ENCODE data around the gene ADCY4. TPM values are rescaled to one million over a fixed set of nuclear protein-coding genes. Genes with fewer than 3 reads are reported as not detected.
A peak's percentile ranks its signal among the peaks of the same experiment; 100 is the strongest.

The ADCY4 gene
- total and polyA plus RNA-seq, 2 donors (not counting 1 experiment from before 2014, with no cell fraction given), result 2.3 to 7.8 TPM

DNA sequence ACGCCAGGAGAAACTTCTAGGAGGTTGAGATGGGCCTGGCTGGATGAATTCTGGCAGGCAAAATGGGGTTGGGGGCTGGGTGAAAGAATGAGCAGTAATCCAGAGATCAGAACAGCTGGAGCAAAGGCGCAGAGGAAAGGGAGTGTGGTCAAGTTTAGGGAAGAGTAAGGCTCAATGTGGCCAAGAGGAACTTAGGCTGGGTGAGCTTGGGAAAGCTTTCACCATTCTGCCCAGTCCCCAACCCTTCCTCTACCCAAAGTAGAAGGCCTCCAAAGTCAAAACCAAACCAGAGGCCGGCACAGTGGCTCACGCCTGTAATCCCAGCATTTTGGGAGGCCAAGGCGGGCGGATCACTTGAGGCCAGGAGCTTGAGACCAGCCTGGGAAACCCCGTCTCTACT lies 53.2 kb downstream of the ADCY4 start:
- ATAC-seq (ENCODE audit: low read depth) (no peak), DNase-seq (no peak)
- WGBS (ENCODE audit: insufficient coverage), result 98% methylated on average over 3 of the region's 7 CpGs
- H3K27me3 ChIP-seq (replicated peaks in 1 of 4; ENCODE audit: control extremely low read depth in 1 of 4, control insufficient read depth in 3 of 4, insufficient read depth in 4 of 4, low read length in 3 of 4), result no peaks in the 10 kb centered on the region
- H3K4me3 Mint-ChIP-seq, result no peak overlapping the region
- H3K4me3 ChIP-seq (ENCODE audit: control extremely low read depth in 1 of 5, extremely low read depth in 1 of 5, insufficient read depth in 1 of 5, low read depth in 2 of 5, low read length in 4 of 5), result no peak overlapping the region
- ChIA-PET POLR2A (interaction anchor here (0.6 to 1.5 kb wide), 3 partner anchors 11 to 43 kb away, joined by 3 to 7 read pairs (median 3); partner anchors contain the start of gene RABGGTA), CTCF (interaction anchor here (1.0 to 7.1 kb wide), 5 partner anchors 10 to 39 kb away, joined by 4 to 93 read pairs (median 21); partner anchors contain the start of genes CIDEB, DHRS1, NOP9 and RABGGTA)
- intact Hi-C loops (cut with micrococcal nuclease), result no loop called here
- H3K27me3 Mint-ChIP-seq, result no peaks in the 10 kb centered on the region
- no peak overlapping the region for H3K27ac ChIP-seq (ENCODE audit: low read length in 2 of 2)
- peaks cover 38 to 58% of the 10 kb centered on the region in 2 donors for H3K4me1 ChIP-seq (ENCODE audit: control insufficient read depth in 2 of 2, insufficient read depth in 2 of 2, low read length in 2 of 2)
- peaks cover 39% of the 10 kb centered on the region for H3K79me2 ChIP-seq (ENCODE audit: control insufficient read depth, insufficient read depth, low read length)
- H3K9ac ChIP-seq (ENCODE audit: low read length), result no peak overlapping the region
- peaks cover 55% of the 10 kb centered on the region for H3K4me1 Mint-ChIP-seq
- H3K36me3 ChIP-seq (replicated peaks in 1 of 2; ENCODE audit: control extremely low read depth in 1 of 2, control insufficient read depth in 1 of 2, extremely low read depth in 1 of 2, insufficient read depth in 2 of 2, low read length in 1 of 2), result no peaks in the 10 kb centered on the region
- TF ChIP-seq, protein P1, sequence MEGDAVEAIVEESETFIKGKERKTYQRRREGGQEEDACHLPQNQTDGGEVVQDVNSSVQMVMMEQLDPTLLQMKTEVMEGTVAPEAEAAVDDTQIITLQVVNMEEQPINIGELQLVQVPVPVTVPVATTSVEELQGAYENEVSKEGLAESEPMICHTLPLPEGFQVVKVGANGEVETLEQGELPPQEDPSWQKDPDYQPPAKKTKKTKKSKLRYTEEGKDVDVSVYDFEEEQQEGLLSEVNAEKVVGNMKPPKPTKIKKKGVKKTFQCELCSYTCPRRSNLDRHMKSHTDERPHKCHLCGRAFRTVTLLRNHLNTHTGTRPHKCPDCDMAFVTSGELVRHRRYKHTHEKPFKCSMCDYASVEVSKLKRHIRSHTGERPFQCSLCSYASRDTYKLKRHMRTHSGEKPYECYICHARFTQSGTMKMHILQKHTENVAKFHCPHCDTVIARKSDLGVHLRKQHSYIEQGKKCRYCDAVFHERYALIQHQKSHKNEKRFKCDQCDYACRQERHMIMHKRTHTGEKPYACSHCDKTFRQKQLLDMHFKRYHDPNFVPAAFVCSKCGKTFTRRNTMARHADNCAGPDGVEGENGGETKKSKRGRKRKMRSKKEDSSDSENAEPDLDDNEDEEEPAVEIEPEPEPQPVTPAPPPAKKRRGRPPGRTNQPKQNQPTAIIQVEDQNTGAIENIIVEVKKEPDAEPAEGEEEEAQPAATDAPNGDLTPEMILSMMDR (IDR thresholded peaks at IDR 0.05), result no peak
- TF ChIP-seq EZH2 (IDR thresholded peaks at IDR 0.05; ENCODE audit: borderline replicate concordance, insufficient read depth, low read depth, low read length, poor library complexity, severe bottlenecking), result no peak
- no peaks in the 10 kb centered on the region for H4K20me1 ChIP-seq (ENCODE audit: control insufficient read depth, insufficient read depth, low read length, poor library complexity, severe bottlenecking)
- H3K9me3 Mint-ChIP-seq (ENCODE audit: insufficient read depth), result no peaks in the 10 kb centered on the region
- no peak overlapping the region for H3K4me2 ChIP-seq (replicated peaks; ENCODE audit: low read depth, low read length, poor library complexity, severe bottlenecking)
- H3K27ac Mint-ChIP-seq, result peak overlapping the region; percentile 62
- no peak overlapping the region for H2AFZ ChIP-seq (ENCODE audit: insufficient read depth, low read depth, low read length, poor library complexity, severe bottlenecking)
- peaks cover 0 to 10% (median 0%) of the 10 kb centered on the region in 3 donors for H3K9me3 ChIP-seq (ENCODE audit: control extremely low read depth in 1 of 3, control insufficient read depth in 2 of 3, insufficient read depth in 1 of 3, low read length in 2 of 3)

DNA sequence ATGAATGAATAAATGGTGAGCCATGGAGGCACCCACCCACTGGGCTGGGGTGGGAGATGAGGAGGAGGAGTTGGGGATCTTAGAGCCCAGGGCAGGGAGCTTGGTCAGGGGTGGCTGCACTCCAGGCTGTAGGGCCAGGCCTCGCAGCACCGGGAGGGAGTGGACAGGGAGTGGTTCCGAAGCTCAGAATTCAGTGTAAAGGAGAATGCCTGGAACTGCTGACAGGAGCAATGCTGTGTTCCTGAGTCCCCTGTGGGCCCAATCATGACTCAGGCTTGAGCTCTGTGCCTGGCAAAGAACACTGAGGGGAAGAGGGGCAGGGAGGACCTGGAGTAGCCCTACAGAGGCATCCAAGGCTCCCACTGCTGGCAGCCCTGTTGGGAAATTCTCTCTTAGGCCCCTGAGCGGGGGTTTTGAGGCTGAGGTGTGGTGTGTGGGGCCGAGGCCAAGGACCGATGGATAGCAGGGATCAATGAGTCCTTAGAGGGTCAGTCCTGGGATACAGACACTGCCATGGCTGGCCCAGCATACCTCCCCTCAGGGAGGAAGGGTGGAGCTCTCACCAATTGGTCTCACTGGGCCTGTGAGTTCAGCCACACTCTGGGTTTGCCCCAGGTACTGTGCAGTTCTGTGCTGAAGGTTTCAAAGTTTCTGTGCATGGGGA lies 53.9 kb downstream of the ADCY4 start:
- ChIA-PET POLR2A (interaction anchor here (0.8 to 2.0 kb wide), 2 partner anchors 10 to 42 kb away, joined by 3 to 8 read pairs; partner anchors contain the start of gene RABGGTA), CTCF (interaction anchor here (1.1 to 7.1 kb wide), 10 partner anchors 9 to 150 kb away, joined by 3 to 93 read pairs (median 8); partner anchors contain the start of genes CIDEB, DHRS1, IPO4 and MDP1)
- H3K9me3 ChIP-seq (ENCODE audit: control extremely low read depth in 1 of 3, control insufficient read depth in 2 of 3, insufficient read depth in 1 of 3, low read length in 2 of 3), result peaks cover 0 to 10% (median 0%) of the 10 kb centered on the region in 3 donors
- Mint-ChIP-seq H3K27me3 (no peaks in the 10 kb centered on the region), H3K4me1 (peaks cover 58% of the 10 kb centered on the region), H3K9me3 (ENCODE audit: insufficient read depth) (no peaks in the 10 kb centered on the region), H3K27ac (peak overlapping the region; percentile 93), H3K4me3 (no peak overlapping the region)
- no peak for DNase-seq
- H3K9ac ChIP-seq (ENCODE audit: low read length), result no peak overlapping the region
- no peaks in the 10 kb centered on the region for H4K20me1 ChIP-seq (ENCODE audit: control insufficient read depth, insufficient read depth, low read length, poor library complexity, severe bottlenecking)
- peaks cover 40% of the 10 kb centered on the region for H3K79me2 ChIP-seq (ENCODE audit: control insufficient read depth, insufficient read depth, low read length)
- H3K27ac ChIP-seq (ENCODE audit: low read length in 2 of 2), result no peak overlapping the region
- intact Hi-C loops (cut with micrococcal nuclease), result no loop called here
- H3K4me2 ChIP-seq (replicated peaks; ENCODE audit: low read depth, low read length, poor library complexity, severe bottlenecking), result no peak overlapping the region
- no peaks in the 10 kb centered on the region for H3K27me3 ChIP-seq (replicated peaks in 1 of 4; ENCODE audit: control extremely low read depth in 1 of 4, control insufficient read depth in 3 of 4, insufficient read depth in 4 of 4, low read length in 3 of 4)
- TF ChIP-seq EZH2 (IDR thresholded peaks at IDR 0.05; ENCODE audit: borderline replicate concordance, insufficient read depth, low read depth, low read length, poor library complexity, severe bottlenecking), result no peak
- no peak overlapping the region for H3K4me3 ChIP-seq (ENCODE audit: control extremely low read depth in 1 of 5, extremely low read depth in 1 of 5, insufficient read depth in 1 of 5, low read depth in 2 of 5, low read length in 4 of 5)
- H3K36me3 ChIP-seq (replicated peaks in 1 of 2; ENCODE audit: control extremely low read depth in 1 of 2, control insufficient read depth in 1 of 2, extremely low read depth in 1 of 2, insufficient read depth in 2 of 2, low read length in 1 of 2), result no peaks in the 10 kb centered on the region
- no peak overlapping the region for H2AFZ ChIP-seq (ENCODE audit: insufficient read depth, low read depth, low read length, poor library complexity, severe bottlenecking)
- WGBS (ENCODE audit: insufficient coverage), result 98% methylated on average over 6 of the region's 6 CpGs
- peaks cover 38 to 58% of the 10 kb centered on the region in 2 donors for H3K4me1 ChIP-seq (ENCODE audit: control insufficient read depth in 2 of 2, insufficient read depth in 2 of 2, low read length in 2 of 2)
- no peak for ATAC-seq (ENCODE audit: low read depth)

Measured in B cell (primary cell).